ENCODE measurements around the gene HOXB6.

DNA sequence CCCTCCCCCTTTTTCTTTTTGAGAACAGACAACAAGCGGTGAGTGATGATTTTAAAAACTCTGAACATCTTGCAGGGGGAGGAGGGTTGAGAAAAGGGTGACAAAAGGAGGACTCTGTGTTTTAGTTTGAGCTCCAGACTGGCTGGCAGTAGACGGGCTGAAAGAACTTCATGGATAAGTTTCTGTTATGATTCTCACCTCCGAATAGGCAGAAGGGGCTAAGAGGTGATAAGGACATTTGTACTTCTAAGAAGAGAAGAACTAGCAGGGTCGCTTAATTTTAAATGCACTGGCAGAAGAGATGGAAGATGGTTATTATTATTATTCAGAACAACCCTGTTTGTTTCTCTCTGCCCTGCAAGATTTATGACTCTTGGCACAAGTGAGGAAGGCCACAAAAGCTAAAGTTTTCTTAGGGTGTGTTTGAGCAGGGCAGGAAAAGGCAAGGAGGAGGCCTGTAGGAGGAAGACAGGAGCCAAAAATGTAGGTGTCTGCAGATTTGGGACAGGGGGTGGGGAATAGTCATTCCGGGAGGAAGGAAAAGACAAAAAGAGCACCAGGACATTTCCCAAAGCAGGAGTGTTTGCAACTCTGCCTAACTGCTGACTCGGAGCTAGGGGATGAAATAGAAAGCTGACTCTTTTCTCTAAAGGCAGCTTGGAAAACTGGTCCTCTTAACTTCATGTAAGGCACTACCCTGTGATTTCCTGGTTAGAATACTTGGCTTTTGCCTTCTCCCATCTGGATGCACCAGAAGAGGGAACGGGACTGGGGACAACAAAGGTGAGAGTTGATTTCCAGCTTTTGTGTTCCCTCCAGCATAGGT is 48.0 kb downstream of the HOXB6 start:
- TF ChIP-seq CTCF (IDR thresholded peaks at IDR 0.05) = no peak
- no peak for TF ChIP-seq POLR2A (IDR thresholded peaks at IDR 0.05)

Measured in adrenal gland (tissue), 5 donors.